ENCODE measurements around the gene MLXIP. TPM values are rescaled to one million over a fixed set of nuclear protein-coding genes. Genes with fewer than 3 reads are reported as not detected.
A peak's percentile ranks its signal among the peaks of the same experiment; 100 is the strongest.

MLXIP gene
- polyA plus RNA-seq, 6 donors from 2014 or later, result 8.5 to 30.4 (median 11.0) TPM

DNA sequence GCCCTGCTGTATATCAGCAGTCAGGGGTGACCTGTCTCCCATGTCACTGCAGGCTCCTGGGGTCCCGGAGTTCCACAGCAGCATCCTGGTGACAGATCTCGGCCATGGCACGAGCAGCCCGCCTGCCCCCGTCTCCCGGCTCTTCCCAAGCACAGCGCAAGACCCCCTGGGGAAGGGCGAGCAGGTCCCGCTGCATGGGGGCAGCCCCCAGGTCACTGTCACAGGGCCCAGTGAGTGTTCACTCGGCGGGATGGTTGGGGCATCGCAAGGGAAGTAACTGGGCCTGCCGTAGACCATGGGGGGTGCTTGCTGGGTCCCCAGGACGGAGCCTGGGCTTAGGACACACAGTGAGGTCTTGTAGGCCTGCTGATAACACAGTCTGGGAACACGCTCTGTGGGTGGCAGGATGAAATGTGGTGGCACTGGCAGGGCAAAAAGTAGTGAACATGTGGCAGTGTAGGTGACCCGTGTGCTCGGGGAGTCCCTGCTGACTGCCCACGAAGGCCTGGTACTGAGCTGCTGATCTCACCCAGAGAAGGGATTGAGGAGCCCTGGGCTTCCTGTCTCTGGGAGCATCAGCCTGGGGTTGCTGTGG lies 57.0 kb downstream of the MLXIP start:
- H3K4me1 Mint-ChIP-seq, result peaks cover 0 to 8% (median 5%) of the 10 kb centered on the region in 3 donors
- H3K36me3 Mint-ChIP-seq, result no peaks in the 10 kb centered on the region
- ATAC-seq (ENCODE audit: low read depth in 2 of 2), result no peak
- no peaks in the 10 kb centered on the region for H3K9me3 Mint-ChIP-seq
- H3K27ac Mint-ChIP-seq, result no peak overlapping the region
- no peaks in the 10 kb centered on the region for H3K27me3 Mint-ChIP-seq
- no peak overlapping the region for H3K4me3 Mint-ChIP-seq
- no peak for DNase-seq

DNA sequence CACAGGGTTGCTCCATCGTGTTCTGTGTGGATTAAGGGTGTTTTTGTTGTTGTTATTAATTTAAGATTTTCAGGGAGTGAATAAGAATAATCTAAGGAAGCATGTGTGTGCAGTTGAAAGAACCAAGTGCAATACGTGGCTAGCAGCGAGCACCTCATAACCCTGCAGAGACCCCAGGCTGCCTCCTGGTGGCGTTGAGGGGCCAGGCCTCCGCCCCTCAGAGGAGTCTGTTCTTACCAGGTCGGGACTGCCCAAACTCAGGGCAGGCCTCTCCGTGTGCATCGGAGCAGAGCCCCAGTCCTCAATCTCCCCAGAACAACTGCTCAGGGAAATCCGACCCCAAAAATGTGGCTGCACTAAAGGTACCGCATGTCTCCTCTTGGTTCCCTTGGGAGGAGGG lies 58.7 kb downstream of the MLXIP start:
- H3K4me3 Mint-ChIP-seq, result no peak overlapping the region

DNA sequence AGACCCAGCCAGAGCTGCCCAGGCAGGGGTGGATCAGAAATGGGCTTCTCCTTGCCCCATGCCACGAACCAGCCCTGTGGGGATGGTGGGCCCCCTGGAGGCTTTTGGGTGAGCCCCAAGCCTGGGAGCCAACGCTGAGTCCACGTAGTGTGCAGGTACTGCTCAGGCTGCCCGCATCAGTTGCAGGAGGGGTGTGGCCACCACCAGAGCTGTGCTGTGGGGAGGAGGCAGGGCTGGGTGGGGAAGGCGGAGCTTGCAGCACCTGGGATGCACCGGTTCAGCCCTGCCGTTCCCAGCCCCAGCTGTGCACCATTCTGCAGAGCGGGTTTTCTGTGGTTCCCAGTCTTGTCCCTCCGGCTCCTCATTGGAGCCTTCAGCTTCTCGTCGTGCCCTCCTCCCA lies 59.1 kb downstream of the MLXIP start:
- DNase-seq, result no peak
- H3K4me1 Mint-ChIP-seq, result peaks cover 0 to 8% (median 5%) of the 10 kb centered on the region in 3 donors
- H3K9me3 Mint-ChIP-seq, result no peaks in the 10 kb centered on the region
- ATAC-seq (ENCODE audit: low read depth in 2 of 2), result no peak
- no peaks in the 10 kb centered on the region for H3K27me3 Mint-ChIP-seq
- no peaks in the 10 kb centered on the region for H3K36me3 Mint-ChIP-seq
- peak overlapping the region in 1 of 6 donors; percentile 56 for H3K27ac Mint-ChIP-seq
- no peak overlapping the region for H3K4me3 Mint-ChIP-seq

More for the DNA sequence above, 58.7 kb downstream of the MLXIP start:
- DNase-seq, result no peak
- Mint-ChIP-seq H3K36me3 (no peaks in the 10 kb centered on the region), H3K27me3 (no peaks in the 10 kb centered on the region), H3K4me1 (peaks cover 0 to 8% (median 5%) of the 10 kb centered on the region in 3 donors), H3K27ac (no peak overlapping the region), H3K9me3 (no peaks in the 10 kb centered on the region)
- no peak for ATAC-seq (ENCODE audit: low read depth in 2 of 2)

DNA sequence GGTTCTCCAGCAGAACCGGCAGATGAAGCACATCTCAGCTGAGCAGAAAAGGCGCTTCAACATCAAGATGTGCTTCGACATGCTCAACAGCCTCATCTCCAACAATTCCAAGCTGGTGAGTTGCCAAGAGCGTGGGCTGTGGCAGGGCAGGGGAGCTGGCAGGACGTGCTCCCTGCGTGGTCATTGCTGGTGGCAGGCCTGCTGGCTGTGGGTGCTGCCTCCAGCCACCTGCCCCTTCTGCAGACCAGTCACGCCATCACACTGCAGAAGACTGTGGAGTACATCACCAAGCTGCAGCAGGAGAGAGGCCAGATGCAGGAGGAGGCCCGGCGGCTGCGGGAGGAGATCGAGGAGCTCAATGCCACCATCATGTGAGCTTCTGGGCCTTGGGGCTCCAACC lies 59.6 kb downstream of the MLXIP start:
- Mint-ChIP-seq H3K4me1 (peaks cover 0 to 8% (median 5%) of the 10 kb centered on the region in 3 donors), H3K27me3 (no peaks in the 10 kb centered on the region), H3K36me3 (no peaks in the 10 kb centered on the region), H3K9me3 (no peaks in the 10 kb centered on the region), H3K27ac (peak overlapping the region in 1 of 6 donors; percentile 69), H3K4me3 (no peak overlapping the region)
- no peak for DNase-seq
- ATAC-seq (ENCODE audit: low read depth in 2 of 2), result no peak

DNA sequence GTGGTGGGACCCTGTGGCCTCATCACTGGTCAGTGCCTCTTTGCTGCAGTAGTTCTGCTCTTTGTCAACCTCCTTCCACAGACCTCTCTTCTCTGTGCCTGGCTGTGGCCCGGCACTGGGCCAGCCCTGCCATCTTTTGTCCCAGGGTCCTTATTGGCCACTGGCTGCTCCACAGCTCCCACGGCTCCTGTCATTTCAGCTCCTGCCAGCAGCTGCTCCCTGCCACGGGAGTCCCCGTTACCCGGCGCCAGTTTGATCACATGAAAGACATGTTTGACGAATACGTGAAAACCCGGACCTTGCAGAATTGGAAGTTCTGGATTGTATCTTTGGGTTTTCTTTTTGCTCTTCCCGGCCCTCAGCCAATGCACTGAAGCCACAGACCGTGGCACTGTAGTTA lies 60.1 kb downstream of the MLXIP start:
- Mint-ChIP-seq H3K27ac (no peak overlapping the region), H3K9me3 (no peaks in the 10 kb centered on the region), H3K36me3 (peaks cover 0 to 2% of the 10 kb centered on the region in 2 donors), H3K4me3 (no peak overlapping the region), H3K4me1 (peaks cover 0 to 4% (median 3%) of the 10 kb centered on the region in 3 donors), H3K27me3 (no peaks in the 10 kb centered on the region)
- ATAC-seq (ENCODE audit: low read depth in 2 of 2) (no peak), DNase-seq (no peak)

DNA sequence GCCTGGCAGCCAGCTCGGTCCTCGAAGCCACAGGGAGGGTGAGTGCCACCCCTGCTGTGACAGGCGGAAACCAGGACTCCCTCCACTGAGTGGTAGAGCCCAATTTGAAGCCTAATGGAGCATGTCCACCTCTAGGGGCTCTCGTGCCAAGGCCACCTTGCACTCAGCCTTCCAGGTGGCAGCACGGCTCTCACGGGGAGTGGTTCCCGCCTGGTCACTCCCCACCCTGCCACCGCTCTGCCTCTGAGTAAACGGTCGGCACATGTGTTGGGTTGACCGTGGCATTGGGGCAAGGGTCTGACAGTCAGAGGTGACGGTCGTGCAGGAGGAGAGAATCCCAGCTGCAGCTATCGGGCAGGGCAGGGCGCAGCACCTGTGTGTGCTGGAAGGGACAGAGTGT lies 60.7 kb downstream of the MLXIP start:
- H3K27me3 Mint-ChIP-seq, result no peaks in the 10 kb centered on the region
- no peak for ATAC-seq (ENCODE audit: low read depth in 2 of 2)
- H3K27ac Mint-ChIP-seq, result no peak overlapping the region
- H3K36me3 Mint-ChIP-seq, result peaks cover 0 to 5% of the 10 kb centered on the region in 2 donors
- no peak for DNase-seq
- H3K9me3 Mint-ChIP-seq, result no peaks in the 10 kb centered on the region
- H3K4me3 Mint-ChIP-seq, result peak overlapping the region in 2 of 8 donors; percentile 20 to 23
- no peaks in the 10 kb centered on the region for H3K4me1 Mint-ChIP-seq

DNA sequence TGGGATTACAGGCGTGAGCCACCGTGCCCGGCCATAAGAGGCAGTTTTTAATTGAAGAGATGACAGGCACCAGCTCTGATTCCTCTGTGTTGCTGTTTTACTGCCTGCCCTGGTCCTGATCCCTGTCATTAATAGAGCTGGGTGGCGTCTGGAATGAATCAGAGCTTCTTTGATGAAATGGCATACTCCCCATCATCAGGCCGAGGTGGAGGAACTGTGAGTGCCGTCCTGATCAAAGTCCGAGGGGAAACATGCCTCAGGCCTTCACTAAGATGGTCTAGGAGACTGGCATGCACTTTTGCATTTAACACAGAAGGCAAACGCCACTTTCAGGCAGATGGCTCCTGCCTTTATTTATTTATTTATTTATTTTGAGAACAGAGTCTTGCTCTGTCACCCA lies 61.4 kb downstream of the MLXIP start:
- peaks cover 0 to 5% of the 10 kb centered on the region in 2 donors for H3K36me3 Mint-ChIP-seq
- H3K4me3 Mint-ChIP-seq, result no peak overlapping the region
- H3K4me1 Mint-ChIP-seq, result no peaks in the 10 kb centered on the region
- no peaks in the 10 kb centered on the region for H3K9me3 Mint-ChIP-seq
- ATAC-seq (ENCODE audit: low read depth in 2 of 2), result no peak
- DNase-seq, result no peak
- H3K27ac Mint-ChIP-seq, result peak overlapping the region in 1 of 6 donors; percentile 78
- H3K27me3 Mint-ChIP-seq, result no peaks in the 10 kb centered on the region

DNA sequence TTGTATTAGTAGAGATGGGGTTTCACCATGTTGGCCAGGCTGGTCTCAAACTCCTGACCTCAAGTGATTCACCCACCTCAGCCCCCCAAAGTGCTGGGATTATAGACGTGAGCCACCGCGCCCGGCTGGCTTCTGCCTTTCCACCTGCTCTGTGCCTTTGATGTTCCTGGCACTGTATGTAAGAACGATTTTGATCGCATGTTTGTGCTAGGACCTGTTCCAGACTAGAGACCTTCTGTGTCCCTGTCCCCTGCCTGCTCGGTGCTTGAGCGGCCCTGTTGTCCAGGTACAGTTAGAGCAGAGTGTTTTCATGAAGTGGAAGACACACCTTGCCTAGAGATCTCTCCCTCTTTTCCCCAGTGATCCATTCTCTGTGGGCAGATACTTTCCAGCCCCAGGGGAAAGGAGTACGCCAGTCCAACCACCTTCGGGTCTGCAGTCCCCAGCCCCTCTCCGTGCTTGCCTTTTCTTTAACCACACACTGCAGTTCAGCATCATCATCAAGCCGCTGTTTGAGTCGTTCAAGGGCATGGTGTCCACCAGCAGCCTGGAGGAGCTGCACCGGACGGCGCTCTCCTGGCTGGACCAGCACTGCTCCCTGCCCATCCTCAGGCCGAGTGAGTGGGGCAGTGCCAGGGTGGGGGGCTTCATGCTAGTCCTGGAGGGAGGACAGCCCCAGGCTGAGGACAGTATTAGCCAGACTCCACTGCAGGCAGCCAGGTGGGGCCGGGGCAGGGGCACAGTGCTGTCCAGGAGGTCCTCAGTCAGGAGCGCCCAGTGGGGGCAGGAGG lies 62.1 kb downstream of the MLXIP start:
- H3K27me3 Mint-ChIP-seq, result no peaks in the 10 kb centered on the region
- no peaks in the 10 kb centered on the region for H3K4me1 Mint-ChIP-seq
- no peak overlapping the region for H3K4me3 Mint-ChIP-seq
- DNase-seq, result no peak
- no peaks in the 10 kb centered on the region for H3K9me3 Mint-ChIP-seq
- peak overlapping the region in 1 of 6 donors; percentile 64 for H3K27ac Mint-ChIP-seq
- H3K36me3 Mint-ChIP-seq, result peaks cover 0 to 5% of the 10 kb centered on the region in 2 donors
- no peak for ATAC-seq (ENCODE audit: low read depth in 2 of 2)

DNA sequence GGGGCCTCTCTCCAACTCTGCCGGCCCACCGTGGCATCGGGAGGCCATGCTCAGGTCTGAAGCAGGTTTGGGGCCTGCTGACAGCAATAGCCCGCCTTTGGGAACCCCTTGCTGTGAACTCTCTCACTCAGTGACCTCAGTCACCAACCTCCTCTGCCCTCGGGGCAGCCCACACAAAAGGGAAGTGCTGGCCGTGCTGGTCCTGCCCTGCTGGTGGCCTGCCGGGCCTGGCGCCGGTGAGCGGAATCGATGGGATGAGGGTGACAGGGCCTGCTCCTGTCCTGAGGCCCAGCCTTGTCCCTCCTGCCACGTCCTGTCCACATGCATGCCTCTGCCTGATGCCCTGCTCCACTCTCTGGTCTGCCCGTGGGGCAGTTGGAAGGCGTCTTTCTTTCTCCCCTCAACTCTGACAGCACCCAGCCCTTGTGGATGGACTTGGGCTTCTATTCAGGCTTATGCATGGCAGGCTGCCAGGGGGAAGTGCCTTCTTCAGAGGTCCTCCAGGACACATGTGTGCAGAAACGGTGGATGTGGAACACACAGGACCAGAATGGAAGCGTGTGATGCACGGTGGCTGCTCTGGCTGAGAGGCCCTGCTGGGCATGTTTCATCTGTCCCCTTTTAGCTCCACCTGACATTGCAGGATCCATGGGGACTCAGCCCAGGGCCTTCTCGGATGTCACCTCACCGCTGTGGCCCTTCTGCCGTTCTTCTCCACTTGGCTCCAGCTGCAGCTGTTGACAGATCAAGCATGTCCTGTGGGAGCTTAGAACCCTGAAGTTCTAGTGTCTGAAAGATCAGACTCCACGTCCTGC lies 63.6 kb downstream of the MLXIP start:
- Mint-ChIP-seq H3K27me3 (no peaks in the 10 kb centered on the region), H3K4me3 (no peak overlapping the region), H3K4me1 (peaks cover 0 to 5% (median 0%) of the 10 kb centered on the region in 3 donors), H3K27ac (no peak overlapping the region), H3K9me3 (no peaks in the 10 kb centered on the region), H3K36me3 (peaks cover 0 to 5% of the 10 kb centered on the region in 2 donors)
- no peak for ATAC-seq (ENCODE audit: low read depth in 2 of 2)
- no peak for DNase-seq

DNA sequence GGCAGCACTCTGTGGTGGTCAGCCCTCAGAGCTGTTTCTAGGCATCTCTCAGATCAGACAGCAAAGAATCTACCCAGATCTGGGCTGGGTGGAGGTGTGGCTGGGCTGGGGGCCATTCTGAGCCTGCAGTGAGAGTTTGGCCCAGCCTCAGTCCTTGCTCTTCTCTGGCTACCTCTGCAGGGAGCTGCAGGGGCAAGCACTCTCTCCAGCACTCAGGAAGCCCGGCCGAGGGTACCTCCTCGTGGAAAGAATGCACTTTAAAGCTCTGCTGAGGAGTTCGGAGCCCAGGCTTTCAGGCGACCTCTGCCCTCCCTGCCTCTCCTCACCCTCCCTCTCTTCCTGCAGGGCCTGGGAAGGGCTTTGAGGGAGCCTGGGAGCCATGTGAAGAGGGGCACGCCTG lies 64.3 kb downstream of the MLXIP start:
- Mint-ChIP-seq H3K9me3 (no peaks in the 10 kb centered on the region), H3K27me3 (no peaks in the 10 kb centered on the region), H3K36me3 (peaks cover 0 to 5% of the 10 kb centered on the region in 2 donors), H3K27ac (no peak overlapping the region), H3K4me1 (peaks cover 0 to 7% (median 0%) of the 10 kb centered on the region in 3 donors), H3K4me3 (no peak overlapping the region)
- DNase-seq, result no peak
- ATAC-seq (ENCODE audit: low read depth in 2 of 2), result no peak

DNA sequence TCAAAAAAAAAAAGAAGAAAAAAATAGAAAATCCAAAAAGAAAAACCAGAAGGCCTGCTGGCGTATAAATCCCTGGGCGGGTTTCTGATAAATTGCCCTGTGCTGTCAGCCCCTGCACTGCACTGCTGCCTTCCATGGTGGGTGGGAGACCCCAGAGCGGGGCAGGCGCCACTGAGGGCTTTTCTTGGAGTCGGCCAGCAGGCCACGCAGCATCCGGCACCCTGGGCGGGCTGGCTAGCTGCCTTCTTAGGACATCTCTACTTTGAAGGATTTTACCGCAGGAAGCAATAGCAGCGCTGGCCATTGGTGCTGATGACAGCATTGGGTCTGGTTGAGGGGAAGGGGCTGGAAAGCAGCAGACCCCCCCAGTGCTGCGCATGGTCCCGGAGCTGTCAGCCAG lies 66.3 kb downstream of the MLXIP start:
- H3K4me1 Mint-ChIP-seq, result peaks cover 0 to 7% (median 0%) of the 10 kb centered on the region in 3 donors
- peaks cover 0 to 5% of the 10 kb centered on the region in 2 donors for H3K36me3 Mint-ChIP-seq
- peak overlapping the region in 1 of 6 donors; percentile 12 for H3K27ac Mint-ChIP-seq
- H3K4me3 Mint-ChIP-seq, result no peak overlapping the region
- DNase-seq (no peak), ATAC-seq (ENCODE audit: low read depth in 2 of 2) (no peak)
- no peaks in the 10 kb centered on the region for H3K9me3 Mint-ChIP-seq
- no peaks in the 10 kb centered on the region for H3K27me3 Mint-ChIP-seq

DNA sequence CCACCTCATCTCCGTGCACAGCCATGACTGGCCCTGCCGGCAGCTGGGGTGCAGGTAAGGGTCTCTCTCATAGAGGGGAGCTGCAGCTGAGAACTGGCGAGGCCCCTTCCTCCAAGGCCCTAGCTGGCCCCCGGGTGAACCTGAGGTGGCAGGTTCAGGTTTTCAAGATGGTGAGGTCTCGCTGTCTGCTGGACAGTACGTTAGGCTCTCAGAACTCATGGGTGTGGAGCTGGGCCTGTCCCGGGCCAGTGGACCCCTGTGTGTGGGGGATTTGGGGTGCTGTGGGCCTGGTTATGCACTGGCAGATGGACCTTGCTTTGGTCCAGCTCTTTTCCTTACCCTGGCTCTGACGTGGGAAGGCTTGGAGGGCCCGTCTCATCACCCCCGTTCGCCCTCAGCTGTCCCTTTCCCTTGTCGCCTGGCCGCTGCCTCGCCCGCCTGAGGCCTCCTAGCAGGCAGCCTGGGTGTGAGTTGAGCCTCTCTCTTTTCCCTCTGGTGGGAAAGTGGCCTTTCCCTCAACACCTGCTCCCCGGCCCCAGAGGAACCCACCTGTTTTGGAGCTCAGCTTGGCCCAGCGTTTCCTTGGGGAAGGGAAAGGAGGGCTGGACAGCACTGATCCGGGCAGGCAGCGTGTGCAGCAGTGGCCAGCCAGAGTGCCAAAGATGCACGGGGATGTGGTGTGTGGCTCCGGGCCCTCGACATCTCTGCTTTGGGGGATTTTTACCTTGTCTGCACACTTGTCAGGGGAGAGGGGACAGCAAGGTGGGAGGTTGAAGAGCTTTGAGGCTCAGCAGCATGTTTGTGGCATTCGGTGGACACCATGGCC lies 67.2 kb downstream of the MLXIP start:
- DNase-seq (no peak), ATAC-seq (ENCODE audit: low read depth in 2 of 2) (no peak)
- Mint-ChIP-seq H3K27me3 (no peaks in the 10 kb centered on the region), H3K9me3 (no peaks in the 10 kb centered on the region), H3K36me3 (peaks cover 0 to 5% of the 10 kb centered on the region in 2 donors), H3K4me1 (peaks cover 0 to 7% (median 0%) of the 10 kb centered on the region in 3 donors), H3K27ac (no peak overlapping the region), H3K4me3 (no peak overlapping the region)

Data from naive B cell (primary cell).